Astrocyte (in vitro differentiated cells and primary cell): Measurements from ENCODE around the gene SLITRK6. TPM values are rescaled to one million over a fixed set of nuclear protein-coding genes. Genes with fewer than 3 reads are reported as not detected.
A peak's percentile ranks its signal among the peaks of the same experiment; 100 is the strongest.

Experiments used
- DNase-seq: peaks from one replicate; pipeline ENCODE4 v3.0.0-alpha.2; 2010; ENCODE audit warnings: low read depth
- FAIRE-seq: peaks from 2 replicates; lab custom pipeline; 2011; peaks lifted over from hg19 to GRCh38; lab: Jason Lieb, UNC
- H2AFZ ChIP-seq: 2 replicates; pipeline ENCODE4 v1.6.0; 2012; ENCODE audit warnings: low read depth, low read length, inconsistent platforms
- H3K27ac ChIP-seq: 2 replicates; pipeline ENCODE4 v1.5.1; 2011; ENCODE audit warnings: low read depth, low read length, inconsistent platforms
- H3K27me3 ChIP-seq: 2 replicates; pipeline ENCODE4 v1.6.0; 2011; ENCODE audit warnings: low read length, inconsistent platforms; ENCODE audit not compliant: insufficient read depth
- H3K36me3 ChIP-seq: 2 replicates; pipeline ENCODE4 v1.5.1; 2011; ENCODE audit warnings: low read length, inconsistent platforms; ENCODE audit not compliant: insufficient read depth
- H3K4me1 ChIP-seq: 2 replicates; pipeline ENCODE4 v1.5.1; 2011; ENCODE audit warnings: low read length, inconsistent platforms; ENCODE audit not compliant: insufficient read depth
- H3K4me2 ChIP-seq: 2 replicates; pipeline ENCODE4 v1.6.0; 2012; ENCODE audit warnings: low read length, inconsistent platforms
- H3K4me3 ChIP-seq: 2 replicates; pipeline ENCODE4 v1.5.1; 2011; ENCODE audit warnings: low read depth, mild to moderate bottlenecking, low read length, inconsistent platforms; ENCODE audit not compliant: insufficient read depth
- H3K79me2 ChIP-seq: 2 replicates; pipeline ENCODE4 v1.6.0; 2012; ENCODE audit warnings: mild to moderate bottlenecking, low read length, inconsistent platforms; ENCODE audit not compliant: insufficient read depth
- H3K9ac ChIP-seq: 2 replicates; pipeline ENCODE4 v1.6.0; 2012; ENCODE audit warnings: mild to moderate bottlenecking, low read length, inconsistent platforms
- H3K9me3 ChIP-seq: 2 replicates; pipeline ENCODE4 v1.5.1; 2012; ENCODE audit warnings: low read depth, mild to moderate bottlenecking, low read length, inconsistent platforms; ENCODE audit not compliant: insufficient read depth
- H4K20me1 ChIP-seq: 2 replicates; pipeline ENCODE4 v1.6.0; 2012; ENCODE audit warnings: low read length, inconsistent platforms; ENCODE audit not compliant: insufficient read depth
- H3K27ac Mint-ChIP-seq: one replicate; pipeline ENCODE4 v1.8.0; 2021; ENCODE audit warnings: mild to moderate bottlenecking, mixed read lengths; ENCODE audit not compliant: unreplicated experiment
- H3K27me3 Mint-ChIP-seq: one replicate; pipeline ENCODE4 v1.8.0; 2021; ENCODE audit warnings: low read depth, mixed read lengths; ENCODE audit not compliant: unreplicated experiment
- H3K36me3 Mint-ChIP-seq: one replicate; pipeline ENCODE4 v1.8.0; 2021; ENCODE audit warnings: low read depth, mixed read lengths; ENCODE audit not compliant: unreplicated experiment
- H3K4me1 Mint-ChIP-seq: one replicate; pipeline ENCODE4 v1.8.0; 2021; ENCODE audit warnings: low read depth, mixed read lengths; ENCODE audit not compliant: unreplicated experiment
- H3K4me3 Mint-ChIP-seq: one replicate; pipeline ENCODE4 v1.8.0; 2021; ENCODE audit warnings: mild to moderate bottlenecking, moderate library complexity, mixed read lengths; ENCODE audit not compliant: unreplicated experiment
- H3K9me3 Mint-ChIP-seq: one replicate; pipeline ENCODE4 v1.8.0; 2021; ENCODE audit warnings: mild to moderate bottlenecking, mixed read lengths; ENCODE audit not compliant: unreplicated experiment
- CTCF ChIP-seq: IDR thresholded peaks from 2 replicates; pipeline ENCODE4 v1.5.1; 2011; ENCODE audit warnings: low read depth, mild to moderate bottlenecking, inconsistent platforms, low read length, moderate library complexity; ENCODE audit not compliant: insufficient read depth
- EZH2 ChIP-seq: IDR thresholded peaks from 2 replicates; pipeline ENCODE4 v1.6.1; 2012; ENCODE audit warnings: mild to moderate bottlenecking, low read length, inconsistent platforms; ENCODE audit not compliant: insufficient read depth
- total RNA-seq: library from RNA; stranded (reverse); gene quantifications from 2 replicates; pipeline ENCODE4 v1.2.1, GENCODE V29; 2021

The SLITRK6 gene
- total RNA-seq, 1 donor from 2014 or later = 5.9 TPM

GRCh38 chr13:85812282-85812681 lies 13.1 kb upstream of the SLITRK6 start:
- TF ChIP-seq EZH2 (no peak), CTCF (no peak)
- FAIRE-seq (no peak), DNase-seq (no peak)
- no peaks in the 10 kb centered on the region for H3K9me3 ChIP-seq
- H4K20me1 ChIP-seq = no peaks in the 10 kb centered on the region
- Mint-ChIP-seq H3K9me3 (no peaks in the 10 kb centered on the region), H3K4me1 (no peaks in the 10 kb centered on the region), H3K36me3 (no peaks in the 10 kb centered on the region), H3K4me3 (no peak overlapping the region), H3K27ac (no peak overlapping the region), H3K27me3 (no peaks in the 10 kb centered on the region)
- H3K4me1 ChIP-seq = no peaks in the 10 kb centered on the region
- H3K79me2 ChIP-seq = no peaks in the 10 kb centered on the region
- H3K4me2 ChIP-seq = no peak overlapping the region
- no peak overlapping the region for H3K9ac ChIP-seq
- no peaks in the 10 kb centered on the region for H3K36me3 ChIP-seq
- no peak overlapping the region for H2AFZ ChIP-seq
- H3K27me3 ChIP-seq = no peaks in the 10 kb centered on the region
- no peak overlapping the region for H3K4me3 ChIP-seq
- no peak overlapping the region for H3K27ac ChIP-seq

- Histone ChIP-seq H3K36me3 (no peaks in the 10 kb centered on the region), H4K20me1 (no peaks in the 10 kb centered on the region), H3K4me1 (no peaks in the 10 kb centered on the region), H3K4me3 (no peak overlapping the region), H3K9ac (no peak overlapping the region), H3K27ac (no peak overlapping the region), H3K9me3 (no peaks in the 10 kb centered on the region), H3K79me2 (no peaks in the 10 kb centered on the region), H3K27me3 (no peaks in the 10 kb centered on the region), H2AFZ (no peak overlapping the region), H3K4me2 (no peak overlapping the region)
- DNase-seq (no peak), FAIRE-seq (no peak)
- no peak overlapping the region for H3K27ac Mint-ChIP-seq
- no peak for TF ChIP-seq CTCF
- no peak for TF ChIP-seq EZH2
- no peak overlapping the region for H3K4me3 Mint-ChIP-seq
- no peaks in the 10 kb centered on the region for H3K36me3 Mint-ChIP-seq
- H3K9me3 Mint-ChIP-seq = no peaks in the 10 kb centered on the region
- no peaks in the 10 kb centered on the region for H3K27me3 Mint-ChIP-seq
- H3K4me1 Mint-ChIP-seq = no peaks in the 10 kb centered on the region
These were observed 9.6 kb upstream of the SLITRK6 start for GRCh38 chr13:85808811-85809210.

- FAIRE-seq = no peak
- no peaks in the 10 kb centered on the region for H3K27me3 ChIP-seq
These were observed 7.4 kb upstream of the SLITRK6 start for GRCh38 chr13:85806553-85807175.

More at GRCh38 chr13:85806553-85807175, 7.4 kb upstream of the SLITRK6 start:
- H3K9me3 ChIP-seq = no peaks in the 10 kb centered on the region
- Mint-ChIP-seq H3K36me3 (no peaks in the 10 kb centered on the region), H3K27me3 (no peaks in the 10 kb centered on the region), H3K4me3 (no peak overlapping the region), H3K4me1 (no peaks in the 10 kb centered on the region), H3K9me3 (no peaks in the 10 kb centered on the region), H3K27ac (no peak overlapping the region)
- H3K27ac ChIP-seq = no peak overlapping the region
- H3K9ac ChIP-seq = no peak overlapping the region
- no peak overlapping the region for H3K4me3 ChIP-seq
- no peaks in the 10 kb centered on the region for H3K79me2 ChIP-seq
- no peak overlapping the region for H3K4me2 ChIP-seq
- H3K4me1 ChIP-seq = no peaks in the 10 kb centered on the region
- no peak for TF ChIP-seq EZH2
- TF ChIP-seq CTCF = peak; percentile 42
- no peaks in the 10 kb centered on the region for H3K36me3 ChIP-seq
- H2AFZ ChIP-seq = no peak overlapping the region
- peak; percentile 16 for DNase-seq
- H4K20me1 ChIP-seq = no peaks in the 10 kb centered on the region
